ENCODE measurements around the gene TMEM190. TPM values are rescaled to one million over a fixed set of nuclear protein-coding genes. Genes with fewer than 3 reads are reported as not detected.
A peak's percentile ranks its signal among the peaks of the same experiment; 100 is the strongest.

Gene TMEM190
- total RNA-seq, 4 donors from 2014 or later: not detected

GRCh38 chr19:55379174-55379573 is 2.5 kb downstream of the TMEM190 start:
- no peaks in the 10 kb centered on the region for H3K9me3 ChIP-seq
- H3K4me3 ChIP-seq: no peak overlapping the region
- no peaks in the 10 kb centered on the region for H3K36me3 ChIP-seq
- no peak for TF ChIP-seq CTCF (IDR thresholded peaks at IDR 0.05)
- no peak for TF ChIP-seq POLR2A (IDR thresholded peaks at IDR 0.05)
- TF ChIP-seq POLR2AphosphoS5 (IDR thresholded peaks at IDR 0.05): no peak
- no peak for TF ChIP-seq EP300 (IDR thresholded peaks at IDR 0.05)
- no peak for DNase-seq (ENCODE audit: low spot score in 2 of 2)
- H3K4me1 ChIP-seq: peaks cover 18% of the 10 kb centered on the region
- 72% methylated on average over 10 of the region's 11 CpGs for WGBS
- peaks cover 37% of the 10 kb centered on the region for H3K27me3 ChIP-seq
- H3K27ac ChIP-seq: no peak overlapping the region

- Histone ChIP-seq H3K4me1 (peaks cover 27% of the 10 kb centered on the region), H3K36me3 (peaks cover under 1% of the 10 kb centered on the region), H3K9me3 (no peaks in the 10 kb centered on the region), H3K27ac (no peak overlapping the region), H3K4me3 (no peak overlapping the region), H3K27me3 (peaks cover 9% of the 10 kb centered on the region)
- TF ChIP-seq CTCF (IDR thresholded peaks at IDR 0.05) (no peak), EP300 (IDR thresholded peaks at IDR 0.05) (no peak), POLR2A (IDR thresholded peaks at IDR 0.05) (no peak), POLR2AphosphoS5 (IDR thresholded peaks at IDR 0.05) (no peak)
- WGBS: 96% methylated on average over 5 of the region's 5 CpGs
- no peak for DNase-seq (ENCODE audit: low spot score in 2 of 2)
Observed at GRCh38 chr19:55382013-55382412, 5.4 kb downstream of the TMEM190 start.

- Histone ChIP-seq H3K9me3 (no peaks in the 10 kb centered on the region), H3K36me3 (peaks cover 6% of the 10 kb centered on the region), H3K27ac (no peak overlapping the region), H3K4me3 (no peak overlapping the region), H3K27me3 (peaks cover 6% of the 10 kb centered on the region), H3K4me1 (peaks cover 33% of the 10 kb centered on the region)
- TF ChIP-seq EP300 (IDR thresholded peaks at IDR 0.05) (no peak), POLR2A (IDR thresholded peaks at IDR 0.05) (no peak), CTCF (IDR thresholded peaks at IDR 0.05) (no peak), POLR2AphosphoS5 (IDR thresholded peaks at IDR 0.05) (no peak)
- 96% methylated on average over 3 of the region's 3 CpGs for WGBS
- DNase-seq (ENCODE audit: low spot score in 2 of 2): no peak
Observed at GRCh38 chr19:55382522-55383054, 6.0 kb downstream of the TMEM190 start.

GRCh38 chr19:55383279-55384130 is 6.9 kb downstream of the TMEM190 start:
- H3K27me3 ChIP-seq: no peaks in the 10 kb centered on the region
- DNase-seq (ENCODE audit: low spot score in 2 of 2): no peak
- peaks cover 42% of the 10 kb centered on the region for H3K4me1 ChIP-seq
- 17% methylated on average over 18 of the region's 88 CpGs for WGBS
- peak overlapping the region; percentile 81 for H3K27ac ChIP-seq
- H3K36me3 ChIP-seq: peaks cover 15% of the 10 kb centered on the region
- peak overlapping the region; percentile 87 for H3K4me3 ChIP-seq
- H3K9me3 ChIP-seq: no peaks in the 10 kb centered on the region
- TF ChIP-seq EP300 (IDR thresholded peaks at IDR 0.05) (no peak), POLR2AphosphoS5 (IDR thresholded peaks at IDR 0.05) (no peak), CTCF (IDR thresholded peaks at IDR 0.05) (no peak), POLR2A (IDR thresholded peaks at IDR 0.05) (no peak)

GRCh38 chr19:55384131-55384919 is 7.7 kb downstream of the TMEM190 start, which contains the start of gene TMEM238:
TMEM238 (minus strand) TSS chr19:55384292; CDS start chr19:55384259, 33 bp downstream.
- Histone ChIP-seq H3K36me3 (peaks cover 23% of the 10 kb centered on the region), H3K4me3 (peak within 1 kb of the TSS; percentile 87), H3K27ac (peak within 1 kb of the TSS; percentile 81), H3K4me1 (peaks cover 47% of the 10 kb centered on the region), H3K27me3 (no peaks in the 10 kb centered on the region), H3K9me3 (no peaks in the 10 kb centered on the region)
- 40% methylated on average over 5 of the region's 72 CpGs for WGBS
- no peak for DNase-seq (ENCODE audit: low spot score in 2 of 2)
- TF ChIP-seq POLR2AphosphoS5 (IDR thresholded peaks at IDR 0.05): no peak

All from suprapubic skin (tissue), 4 donors.